Stimulated activated CD4-positive, alpha-beta T cell treated with anti-CD3 and anti-CD28 coated beads, Interleukin-2, amount 100 ng/mL, for 24 hours (primary cell): ENCODE results near the gene MRPS16.
A peak's percentile ranks its signal among the peaks of the same experiment; 100 is the strongest.
"Not testable (repeated sequence)": the region's sequence is repeated elsewhere in the genome, so short reads cannot be mapped to it uniquely, and the experiment has no call there.

Experiments used
- DNase-seq, 2 donors: peaks; one replicate each; pipeline ENCODE4 v3.0.0-alpha.2; 2020

MRPS16 gene

GRCh38 chr10:73252445-73253224 lies at the start of gene MRPS16:
TSS of gene MRPS16 (minus strand) at chr10:73252644. CDS start at chr10:73252482, 162 bp downstream.
- DNase-seq = peak; percentile 91 to 92

GRCh38 chr10:73296946-73297345 lies 44.5 kb upstream of the MRPS16 start:
- no peak for DNase-seq

GRCh38 chr10:73293461-73293860 lies 41.0 kb upstream of the MRPS16 start:
- DNase-seq = no peak

GRCh38 chr10:73289958-73290357 lies 37.5 kb upstream of the MRPS16 start:
- no peak for DNase-seq

GRCh38 chr10:73287441-73287840 lies 35.0 kb upstream of the MRPS16 start:
- no peak for DNase-seq

- no peak for DNase-seq
Measured at GRCh38 chr10:73281097-73281496, 28.7 kb upstream of the MRPS16 start.

- DNase-seq = no peak
Measured at GRCh38 chr10:73264423-73264822, 12.0 kb upstream of the MRPS16 start.

- DNase-seq = no peak
Measured at GRCh38 chr10:73263693-73264347, 11.4 kb upstream of the MRPS16 start.

- no peak for DNase-seq
Measured at GRCh38 chr10:73262880-73263555, 10.6 kb upstream of the MRPS16 start.

- no peak for DNase-seq
Measured at GRCh38 chr10:73262105-73262730, 9.8 kb upstream of the MRPS16 start.

- DNase-seq = no peak
Measured at GRCh38 chr10:73261362-73261995, 9.0 kb upstream of the MRPS16 start.

- not testable (repeated sequence) for DNase-seq
Measured at GRCh38 chr10:73258612-73259011, 6.2 kb upstream of the MRPS16 start.

- DNase-seq = no peak
Measured at GRCh38 chr10:73253225-73253555, 746 bp upstream of the MRPS16 start.

- DNase-seq = peak; percentile 11 to 21
Measured at GRCh38 chr10:73251683-73252444, 580 bp downstream of the MRPS16 start.

GRCh38 chr10:73248259-73248724 lies 4.2 kb downstream of the MRPS16 start:
- DNase-seq = no peak

- DNase-seq = no peak
Measured at GRCh38 chr10:73247509-73248258, 4.8 kb downstream of the MRPS16 start.

- peak; percentile 98 to 99 for DNase-seq
Measured at GRCh38 chr10:73246646-73247508, 5.6 kb downstream of the MRPS16 start, which contains the start of gene DNAJC9. TSS of gene DNAJC9 (minus strand) at chr10:73247255. CDS start at chr10:73247189, 66 bp downstream.

GRCh38 chr10:73246322-73246645 lies 6.2 kb downstream of the MRPS16 start:
- DNase-seq = no peak

- no peak for DNase-seq
Measured at GRCh38 chr10:73244866-73245477, 7.5 kb downstream of the MRPS16 start.

- DNase-seq = no peak
Measured at GRCh38 chr10:73239908-73240307, 12.5 kb downstream of the MRPS16 start.
